HepG2 (cell line): ENCODE data around the gene AUH. TPM values are rescaled to one million over a fixed set of nuclear protein-coding genes. Genes with fewer than 3 reads are reported as not detected.

Experiments
- AFF4 ChIP-seq: sonication (generic); formaldehyde crosslinking; IDR thresholded peaks from 2 replicates; pipeline ENCODE4 v1.4.0; 2020; ENCODE audit warnings: missing genetic modification reagents
- ARID5B ChIP-seq: IDR thresholded peaks from 2 replicates; pipeline ENCODE4 v1.4.0; 2020; ENCODE audit warnings: mild to moderate bottlenecking, missing genetic modification reagents
- BATF2 ChIP-seq: sonication (generic); formaldehyde crosslinking; IDR thresholded peaks from 2 replicates; pipeline ENCODE4 v1.8.0; 2022; ENCODE audit warnings: mild to moderate bottlenecking, missing genetic modification reagents, moderate library complexity
- HIVEP1 ChIP-seq: sonication (generic); formaldehyde crosslinking; IDR thresholded peaks from 2 replicates; pipeline ENCODE4 v1.4.0; 2020; ENCODE audit warnings: mild to moderate bottlenecking, missing genetic modification reagents
- MED8 ChIP-seq: sonication (generic); formaldehyde crosslinking; IDR thresholded peaks from 2 replicates; pipeline ENCODE4 v1.8.1; 2023; ENCODE audit warnings: mild to moderate bottlenecking, missing genetic modification reagents; ENCODE audit not compliant: insufficient replicate concordance
- MTA1 ChIP-seq: sonication (generic); formaldehyde crosslinking; IDR thresholded peaks from 2 replicates; pipeline ENCODE4 v1.4.0; 2020; ENCODE audit warnings: missing genetic modification reagents, mild to moderate bottlenecking, borderline replicate concordance
- PRDM10 ChIP-seq: sonication (generic); formaldehyde crosslinking; IDR thresholded peaks from 2 replicates; pipeline ENCODE4 v1.4.0; 2020; ENCODE audit warnings: low read depth, missing genetic modification reagents
- RARG ChIP-seq: sonication (generic); formaldehyde crosslinking; IDR thresholded peaks from 2 replicates; pipeline ENCODE4 v1.4.0; 2020; ENCODE audit warnings: low read depth, mild to moderate bottlenecking, missing genetic modification reagents
- RORA ChIP-seq: sonication (generic); formaldehyde crosslinking; IDR thresholded peaks from 2 replicates; pipeline ENCODE4 v1.5.0; 2020; ENCODE audit warnings: mild to moderate bottlenecking, missing genetic modification reagents, moderate library complexity
- RXRB ChIP-seq: IDR thresholded peaks from 2 replicates; pipeline ENCODE4 v1.6.1; 2016; ENCODE audit warnings: borderline replicate concordance, missing genetic modification reagents, missing compliant biosample characterization
- TAF15 ChIP-seq: fragments of 200-400 bp; formaldehyde crosslinking; IDR thresholded peaks from one replicate; pipeline ENCODE4 v1.6.1; 2018; ENCODE audit warnings: mild to moderate bottlenecking, low read depth, low read length; ENCODE audit not compliant: poor library complexity, severe bottlenecking
- WIZ ChIP-seq: sonication (generic); formaldehyde crosslinking; IDR thresholded peaks from 2 replicates; pipeline ENCODE4 v1.5.1; 2020; ENCODE audit warnings: mild to moderate bottlenecking, missing genetic modification reagents
- ZBTB21 ChIP-seq: sonication (generic); formaldehyde crosslinking; IDR thresholded peaks from 2 replicates; pipeline ENCODE4 v1.4.0; 2020; ENCODE audit warnings: missing genetic modification reagents
- ZMAT5 ChIP-seq: sonication (generic); formaldehyde crosslinking; IDR thresholded peaks from 2 replicates; pipeline ENCODE4 v1.5.0; 2020; ENCODE audit warnings: mild to moderate bottlenecking, low read depth, missing genetic modification reagents, borderline replicate concordance
- ZNF749 ChIP-seq: sonication (generic); formaldehyde crosslinking; IDR thresholded peaks from 2 replicates; pipeline ENCODE4 v1.8.0; 2022; ENCODE audit warnings: mild to moderate bottlenecking, missing genetic modification reagents, moderate library complexity, borderline replicate concordance
- polyA plus RNA-seq, 8 experiments: library from polyadenylated mRNA; depleted of rRNA in 3 of 8; stranded (reverse) in 7 of 8; unstranded in 1 of 8; fragments of >200 nt; fragmentation: Illumina TruSeq in 4 of 8; extraction: Trizol in 4 of 8; gene quantifications; 2 replicates each; pipeline versions ENCODE4 v1.2.1 to v1.2.3, GENCODE V29; 2011 to 2016; ENCODE audit warnings: low read depth in 4 of 8, missing spikeins in 1 of 8, mixed read lengths in 1 of 8; ENCODE audit not compliant: insufficient read depth in 1 of 8
- total RNA-seq, 5 experiments: library from RNA; depleted of rRNA; stranded (reverse); fragments of >200 nt; fragmentation: Illumina TruSeq; extraction: Trizol; gene quantifications; 2 replicates each; pipeline ENCODE4 v1.2.3, GENCODE V29; 2016; ENCODE audit warnings: low read depth in 1 of 5

AUH gene
- total and polyA plus RNA-seq, 2 of the 13 experiments (the other 11 are each of a cell fraction or from before 2014, with no cell fraction given), result 25.8 to 31.9 TPM

GRCh38 chr9:91193658-91194391 lies 167.9 kb downstream of the AUH start (continued):
- peak; percentile 90 for TF ChIP-seq ARID5B (CRISPR knock-in tag)
- no peak for TF ChIP-seq RORA (CRISPR knock-in tag)
- peak; percentile 96 for TF ChIP-seq BATF2 (CRISPR knock-in tag)
- peak; percentile 96 for TF ChIP-seq HIVEP1 (CRISPR knock-in tag)
- TF ChIP-seq ZBTB21, result no peak
- peak; percentile 99 for TF ChIP-seq MED8 (CRISPR knock-in tag)
- TF ChIP-seq ZMAT5 (CRISPR knock-in tag), result no peak
- peak; percentile 56; the same call in 1 of the 2 replicates for TF ChIP-seq WIZ (CRISPR knock-in tag)
- TF ChIP-seq MTA1 (CRISPR knock-in tag), result peak; percentile 90
- TF ChIP-seq RXRB (CRISPR knock-in tag), result peak; percentile 90
- TF ChIP-seq PRDM10 (CRISPR knock-in tag), result peak; percentile 80; the same call in 1 of the 2 replicates
- peak; percentile 92 for TF ChIP-seq ZNF749 (CRISPR knock-in tag)
- no peak for TF ChIP-seq TAF15
- 0 out of 2 replicates have a peak, but pooled peaks have one; percentile 69 for TF ChIP-seq AFF4
- TF ChIP-seq RARG (CRISPR knock-in tag), result no peak
